Liver (tissue), 3 donors: ENCODE data around the gene EPB41L3.

Experiments used
- CTCF ChIP-seq: fragments of 150-350 bp; IDR thresholded peaks from 2 replicates; pipeline ENCODE4 v1.5.1; 2017; ENCODE audit warnings: improper control_type of control experiment, low read depth, low read length; ENCODE audit not compliant: missing input control
- RXRA ChIP-seq, 2 donors: IDR thresholded peaks; 2 replicates each; pipeline ENCODE4 v1.6.1; 2017 to 2018; ENCODE audit warnings: antibody characterized with exemption in 2 of 2, mild to moderate bottlenecking in 1 of 2
- YY1 ChIP-seq: IDR thresholded peaks from 2 replicates; pipeline ENCODE4 v1.6.1; 2016; ENCODE audit warnings: antibody characterized with exemption, mild to moderate bottlenecking
- donor health status: healthy.
- donor health status: healthy.

GRCh38 chr18:5585653-5586052, 41.9 kb upstream of the EPB41L3 start:
- TF ChIP-seq RXRA (IDR thresholded peaks at IDR 0.05) (no peak), CTCF (no peak), YY1 (no peak)
